Measurements from ENCODE around the gene PLEKHO2. TPM values are rescaled to one million over a fixed set of nuclear protein-coding genes. Genes with fewer than 3 reads are reported as not detected.

The PLEKHO2 gene
- total and polyA plus RNA-seq, 2 experiments from 2014 or later: 9.0 to 29.4 TPM

DNA sequence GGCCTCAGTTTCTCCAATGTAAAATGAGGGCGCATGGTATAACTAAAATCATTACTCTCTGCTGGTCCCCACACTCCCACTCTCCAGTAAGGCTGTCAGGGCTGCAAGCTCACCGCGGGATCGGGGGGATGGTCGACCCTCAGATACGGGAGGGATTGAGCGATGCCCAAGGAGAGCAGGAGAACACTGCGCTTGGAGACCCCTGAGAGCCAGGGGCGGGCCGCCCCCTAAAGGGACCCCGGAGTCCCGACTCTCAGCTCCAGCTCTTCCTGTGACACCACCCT is 713 bp upstream of the PLEKHO2 start:
- peaks cover 26% of the 10 kb centered on the region; the same call in 1 of the 2 replicates for H3F3A ChIP-seq (replicated peaks; ENCODE audit: low read depth)
- peak overlapping the region; percentile 91 for H3K4me2 ChIP-seq
- Mint-ChIP-seq H3K4me1 (peaks cover 66% of the 10 kb centered on the region), H3K36me3 (ENCODE audit: low read depth) (peaks cover 16% of the 10 kb centered on the region; the same call in 2 of the 3 replicates), H3K27ac (peak overlapping the region; percentile 91), H3K9me3 (no peaks in the 10 kb centered on the region), H3K4me3 (peak overlapping the region; percentile 95), H3K27me3 (ENCODE audit: insufficient read depth, low read depth, poor library complexity) (peaks cover 21% of the 10 kb centered on the region)
- TF ChIP-seq, protein P1, sequence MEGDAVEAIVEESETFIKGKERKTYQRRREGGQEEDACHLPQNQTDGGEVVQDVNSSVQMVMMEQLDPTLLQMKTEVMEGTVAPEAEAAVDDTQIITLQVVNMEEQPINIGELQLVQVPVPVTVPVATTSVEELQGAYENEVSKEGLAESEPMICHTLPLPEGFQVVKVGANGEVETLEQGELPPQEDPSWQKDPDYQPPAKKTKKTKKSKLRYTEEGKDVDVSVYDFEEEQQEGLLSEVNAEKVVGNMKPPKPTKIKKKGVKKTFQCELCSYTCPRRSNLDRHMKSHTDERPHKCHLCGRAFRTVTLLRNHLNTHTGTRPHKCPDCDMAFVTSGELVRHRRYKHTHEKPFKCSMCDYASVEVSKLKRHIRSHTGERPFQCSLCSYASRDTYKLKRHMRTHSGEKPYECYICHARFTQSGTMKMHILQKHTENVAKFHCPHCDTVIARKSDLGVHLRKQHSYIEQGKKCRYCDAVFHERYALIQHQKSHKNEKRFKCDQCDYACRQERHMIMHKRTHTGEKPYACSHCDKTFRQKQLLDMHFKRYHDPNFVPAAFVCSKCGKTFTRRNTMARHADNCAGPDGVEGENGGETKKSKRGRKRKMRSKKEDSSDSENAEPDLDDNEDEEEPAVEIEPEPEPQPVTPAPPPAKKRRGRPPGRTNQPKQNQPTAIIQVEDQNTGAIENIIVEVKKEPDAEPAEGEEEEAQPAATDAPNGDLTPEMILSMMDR (conservative IDR thresholded peaks at IDR 0.05; ENCODE audit: low read depth in 2 of 2): no peak
- no peak for TF ChIP-seq STAT1 (IDR thresholded peaks at IDR 0.05; ENCODE audit: unreplicated experiment)
- H3K36me3 ChIP-seq (ENCODE audit: insufficient read depth): no peaks in the 10 kb centered on the region
- peaks cover 42% of the 10 kb centered on the region for H3K79me2 ChIP-seq (replicated peaks; ENCODE audit: insufficient read depth)
- H3K4me3 ChIP-seq: peak overlapping the region; percentile 83
- peaks cover 53% of the 10 kb centered on the region for H3K4me1 ChIP-seq (ENCODE audit: insufficient read depth)
- no peak for DNase-seq (ENCODE audit: low spot score)
- H3K27ac ChIP-seq (ENCODE audit: low read depth): peak overlapping the region; percentile 95
- ATAC-seq: peak; percentile 4; the same call in 2 of the 3 replicates
- no peaks in the 10 kb centered on the region for H3K9me2 ChIP-seq (ENCODE audit: insufficient read depth)
- no peak overlapping the region for H2AFZ ChIP-seq
- H4K20me1 ChIP-seq (replicated peaks; ENCODE audit: insufficient read depth): peaks cover 37% of the 10 kb centered on the region
- no peaks in the 10 kb centered on the region for H3K27me3 ChIP-seq (ENCODE audit: insufficient read depth)

DNA sequence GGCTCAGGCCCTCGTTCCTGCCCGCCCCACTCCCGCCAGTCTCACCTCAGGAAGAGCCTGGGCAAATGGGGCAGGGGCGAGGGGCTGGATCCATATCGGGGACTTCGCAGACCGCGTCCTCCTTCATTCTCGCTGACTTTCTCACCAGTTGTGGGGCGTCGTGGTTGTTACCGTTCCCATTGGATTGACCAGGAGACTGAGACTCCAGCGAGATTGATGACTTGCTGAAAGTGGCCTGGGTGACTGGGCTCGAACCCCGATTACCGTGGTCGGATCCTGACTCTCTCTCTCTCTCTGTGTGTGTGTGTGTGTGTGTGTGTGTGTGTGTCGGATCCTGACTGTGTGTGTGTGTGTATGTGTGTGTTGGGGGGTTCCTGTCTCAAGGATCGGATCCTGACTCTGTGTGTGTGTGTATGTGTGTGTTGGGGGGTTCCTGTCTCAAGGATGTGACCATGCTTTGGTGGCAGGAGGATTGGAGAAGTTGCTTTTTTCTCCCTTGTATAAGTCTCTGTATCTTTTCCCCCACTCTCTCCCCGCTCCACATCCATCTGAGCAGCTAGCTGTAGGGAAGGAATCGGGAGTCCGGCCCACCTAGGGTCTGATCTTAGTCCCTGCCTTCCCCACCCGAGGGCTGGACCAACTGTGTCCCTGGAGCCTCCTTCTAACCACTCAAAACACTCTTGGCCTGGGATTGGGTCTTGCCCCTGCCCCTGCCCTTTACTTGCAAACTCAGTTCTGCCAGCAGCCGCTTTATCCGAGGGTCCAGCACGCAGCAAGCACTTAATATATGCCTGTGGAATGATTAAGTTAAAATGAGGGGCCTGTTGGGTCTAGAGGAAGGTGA is 603 bp downstream of the PLEKHO2 start:
- peak overlapping the region; percentile 95 for H3K4me3 Mint-ChIP-seq
- Histone ChIP-seq H3K4me1 (ENCODE audit: insufficient read depth) (peaks cover 58% of the 10 kb centered on the region), H3K9me2 (ENCODE audit: insufficient read depth) (no peaks in the 10 kb centered on the region), H3F3A (replicated peaks; ENCODE audit: low read depth) (peaks cover 24% of the 10 kb centered on the region; the same call in 1 of the 2 replicates), H3K36me3 (ENCODE audit: insufficient read depth) (no peaks in the 10 kb centered on the region; the same call in 1 of the 2 replicates), H3K79me2 (replicated peaks; ENCODE audit: insufficient read depth) (peaks cover 55% of the 10 kb centered on the region), H3K4me2 (peak overlapping the region; percentile 94), H3K4me3 (peak overlapping the region; percentile 88), H4K20me1 (replicated peaks; ENCODE audit: insufficient read depth) (peaks cover 50% of the 10 kb centered on the region), H3K27me3 (ENCODE audit: insufficient read depth) (no peaks in the 10 kb centered on the region), H2AFZ (no peak overlapping the region), H3K27ac (ENCODE audit: low read depth) (peak overlapping the region; percentile 69; the same call in 1 of the 2 replicates)
- H3K27me3 Mint-ChIP-seq (ENCODE audit: insufficient read depth, low read depth, poor library complexity): peaks cover 23% of the 10 kb centered on the region
- peak overlapping the region; percentile 89 for H3K27ac Mint-ChIP-seq
- H3K36me3 Mint-ChIP-seq (ENCODE audit: low read depth): peaks cover 17% of the 10 kb centered on the region
- DNase-seq (ENCODE audit: low spot score) (peak; percentile 37), ATAC-seq (peak; percentile 11)
- H3K4me1 Mint-ChIP-seq: peaks cover 69% of the 10 kb centered on the region
- H3K9me3 Mint-ChIP-seq: no peaks in the 10 kb centered on the region
- TF ChIP-seq EZH2 (IDR thresholded peaks at IDR 0.05; ENCODE audit: low read depth, unreplicated experiment) (no peak), STAT1 (IDR thresholded peaks at IDR 0.05; ENCODE audit: unreplicated experiment) (no peak), ZNF331 (CRISPR knock-in tag; IDR thresholded peaks at IDR 0.05; ENCODE audit: low read depth) (no peak), NANOG (IDR thresholded peaks at IDR 0.05; ENCODE audit: borderline replicate concordance) (no peak), JUNB (IDR thresholded peaks at IDR 0.05; ENCODE audit: unreplicated experiment) (no peak), POLR2AphosphoS5 (IDR thresholded peaks at IDR 0.05; ENCODE audit: low read depth) (no peak), EZH2phosphoT487 (IDR thresholded peaks at IDR 0.05; ENCODE audit: unreplicated experiment) (no peak), CREB1 (CRISPR knock-in tag; IDR thresholded peaks at IDR 0.05; ENCODE audit: low read depth) (no peak)
- TF ChIP-seq, protein P1 (conservative IDR thresholded peaks at IDR 0.05; ENCODE audit: low read depth in 2 of 2): no peak
- TF ChIP-seq, protein P2, sequence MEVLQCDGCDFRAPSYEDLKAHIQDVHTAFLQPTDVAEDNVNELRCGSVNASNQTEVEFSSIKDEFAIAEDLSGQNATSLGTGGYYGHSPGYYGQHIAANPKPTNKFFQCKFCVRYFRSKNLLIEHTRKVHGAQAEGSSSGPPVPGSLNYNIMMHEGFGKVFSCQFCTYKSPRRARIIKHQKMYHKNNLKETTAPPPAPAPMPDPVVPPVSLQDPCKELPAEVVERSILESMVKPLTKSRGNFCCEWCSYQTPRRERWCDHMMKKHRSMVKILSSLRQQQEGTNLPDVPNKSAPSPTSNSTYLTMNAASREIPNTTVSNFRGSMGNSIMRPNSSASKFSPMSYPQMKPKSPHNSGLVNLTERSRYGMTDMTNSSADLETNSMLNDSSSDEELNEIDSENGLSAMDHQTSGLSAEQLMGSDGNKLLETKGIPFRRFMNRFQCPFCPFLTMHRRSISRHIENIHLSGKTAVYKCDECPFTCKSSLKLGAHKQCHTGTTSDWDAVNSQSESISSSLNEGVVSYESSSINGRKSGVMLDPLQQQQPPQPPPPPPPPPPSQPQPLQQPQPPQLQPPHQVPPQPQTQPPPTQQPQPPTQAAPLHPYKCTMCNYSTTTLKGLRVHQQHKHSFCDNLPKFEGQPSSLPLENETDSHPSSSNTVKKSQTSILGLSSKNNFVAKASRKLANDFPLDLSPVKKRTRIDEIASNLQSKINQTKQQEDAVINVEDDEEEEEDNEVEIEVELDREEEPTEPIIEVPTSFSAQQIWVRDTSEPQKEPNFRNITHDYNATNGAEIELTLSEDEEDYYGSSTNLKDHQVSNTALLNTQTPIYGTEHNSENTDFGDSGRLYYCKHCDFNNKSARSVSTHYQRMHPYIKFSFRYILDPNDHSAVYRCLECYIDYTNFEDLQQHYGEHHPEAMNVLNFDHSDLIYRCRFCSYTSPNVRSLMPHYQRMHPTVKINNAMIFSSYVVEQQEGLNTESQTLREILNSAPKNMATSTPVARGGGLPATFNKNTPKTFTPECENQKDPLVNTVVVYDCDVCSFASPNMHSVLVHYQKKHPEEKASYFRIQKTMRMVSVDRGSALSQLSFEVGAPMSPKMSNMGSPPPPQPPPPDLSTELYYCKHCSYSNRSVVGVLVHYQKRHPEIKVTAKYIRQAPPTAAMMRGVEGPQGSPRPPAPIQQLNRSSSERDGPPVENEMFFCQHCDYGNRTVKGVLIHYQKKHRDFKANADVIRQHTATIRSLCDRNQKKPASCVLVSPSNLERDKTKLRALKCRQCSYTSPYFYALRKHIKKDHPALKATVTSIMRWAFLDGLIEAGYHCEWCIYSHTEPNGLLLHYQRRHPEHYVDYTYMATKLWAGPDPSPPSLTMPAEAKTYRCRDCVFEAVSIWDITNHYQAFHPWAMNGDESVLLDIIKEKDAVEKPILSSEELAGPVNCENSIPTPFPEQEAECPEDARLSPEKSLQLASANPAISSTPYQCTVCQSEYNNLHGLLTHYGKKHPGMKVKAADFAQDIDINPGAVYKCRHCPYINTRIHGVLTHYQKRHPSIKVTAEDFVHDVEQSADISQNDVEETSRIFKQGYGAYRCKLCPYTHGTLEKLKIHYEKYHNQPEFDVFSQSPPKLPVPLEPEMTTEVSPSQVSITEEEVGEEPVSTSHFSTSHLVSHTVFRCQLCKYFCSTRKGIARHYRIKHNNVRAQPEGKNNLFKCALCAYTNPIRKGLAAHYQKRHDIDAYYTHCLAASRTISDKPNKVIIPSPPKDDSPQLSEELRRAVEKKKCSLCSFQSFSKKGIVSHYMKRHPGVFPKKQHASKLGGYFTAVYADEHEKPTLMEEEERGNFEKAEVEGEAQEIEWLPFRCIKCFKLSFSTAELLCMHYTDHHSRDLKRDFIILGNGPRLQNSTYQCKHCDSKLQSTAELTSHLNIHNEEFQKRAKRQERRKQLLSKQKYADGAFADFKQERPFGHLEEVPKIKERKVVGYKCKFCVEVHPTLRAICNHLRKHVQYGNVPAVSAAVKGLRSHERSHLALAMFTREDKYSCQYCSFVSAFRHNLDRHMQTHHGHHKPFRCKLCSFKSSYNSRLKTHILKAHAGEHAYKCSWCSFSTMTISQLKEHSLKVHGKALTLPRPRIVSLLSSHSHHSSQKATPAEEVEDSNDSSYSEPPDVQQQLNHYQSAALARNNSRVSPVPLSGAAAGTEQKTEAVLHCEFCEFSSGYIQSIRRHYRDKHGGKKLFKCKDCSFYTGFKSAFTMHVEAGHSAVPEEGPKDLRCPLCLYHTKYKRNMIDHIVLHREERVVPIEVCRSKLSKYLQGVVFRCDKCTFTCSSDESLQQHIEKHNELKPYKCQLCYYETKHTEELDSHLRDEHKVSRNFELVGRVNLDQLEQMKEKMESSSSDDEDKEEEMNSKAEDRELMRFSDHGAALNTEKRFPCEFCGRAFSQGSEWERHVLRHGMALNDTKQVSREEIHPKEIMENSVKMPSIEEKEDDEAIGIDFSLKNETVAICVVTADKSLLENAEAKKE (CRISPR knock-in tag; IDR thresholded peaks at IDR 0.05): no peak
